ENCODE measurements around the gene ABCC1.

DNA sequence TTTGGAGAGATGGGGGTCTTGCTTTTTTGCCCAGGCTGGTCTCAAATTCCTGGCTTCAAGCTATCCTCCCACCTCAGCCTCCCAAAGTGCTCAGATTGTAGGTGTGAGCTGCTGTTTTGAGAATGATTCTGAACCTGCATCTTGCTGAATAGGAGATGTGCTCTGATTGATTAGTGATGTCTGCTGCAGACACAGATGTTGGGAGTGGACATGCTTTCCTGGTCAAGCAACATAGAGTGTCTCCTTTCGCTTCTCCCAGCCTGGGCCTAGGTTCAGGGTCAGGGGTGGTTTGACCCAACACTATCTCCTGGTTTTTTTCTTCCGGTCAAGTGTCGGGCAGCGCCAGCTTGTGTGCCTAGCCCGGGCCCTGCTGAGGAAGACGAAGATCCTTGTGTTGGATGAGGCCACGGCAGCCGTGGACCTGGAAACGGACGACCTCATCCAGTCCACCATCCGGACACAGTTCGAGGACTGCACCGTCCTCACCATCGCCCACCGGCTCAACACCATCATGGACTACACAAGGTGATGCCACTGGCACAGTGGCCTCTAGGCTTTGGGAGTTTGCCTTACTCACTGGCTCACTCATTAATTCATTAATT is 188.7 kb downstream of the ABCC1 start:
- TF ChIP-seq, protein P1, sequence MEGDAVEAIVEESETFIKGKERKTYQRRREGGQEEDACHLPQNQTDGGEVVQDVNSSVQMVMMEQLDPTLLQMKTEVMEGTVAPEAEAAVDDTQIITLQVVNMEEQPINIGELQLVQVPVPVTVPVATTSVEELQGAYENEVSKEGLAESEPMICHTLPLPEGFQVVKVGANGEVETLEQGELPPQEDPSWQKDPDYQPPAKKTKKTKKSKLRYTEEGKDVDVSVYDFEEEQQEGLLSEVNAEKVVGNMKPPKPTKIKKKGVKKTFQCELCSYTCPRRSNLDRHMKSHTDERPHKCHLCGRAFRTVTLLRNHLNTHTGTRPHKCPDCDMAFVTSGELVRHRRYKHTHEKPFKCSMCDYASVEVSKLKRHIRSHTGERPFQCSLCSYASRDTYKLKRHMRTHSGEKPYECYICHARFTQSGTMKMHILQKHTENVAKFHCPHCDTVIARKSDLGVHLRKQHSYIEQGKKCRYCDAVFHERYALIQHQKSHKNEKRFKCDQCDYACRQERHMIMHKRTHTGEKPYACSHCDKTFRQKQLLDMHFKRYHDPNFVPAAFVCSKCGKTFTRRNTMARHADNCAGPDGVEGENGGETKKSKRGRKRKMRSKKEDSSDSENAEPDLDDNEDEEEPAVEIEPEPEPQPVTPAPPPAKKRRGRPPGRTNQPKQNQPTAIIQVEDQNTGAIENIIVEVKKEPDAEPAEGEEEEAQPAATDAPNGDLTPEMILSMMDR (IDR thresholded peaks at IDR 0.05), result no peak
- TF ChIP-seq TEAD1 (CRISPR knock-in tag; IDR thresholded peaks at IDR 0.05) (no peak), ZNF121 (CRISPR knock-in tag; IDR thresholded peaks at IDR 0.05) (no peak), ELF4 (CRISPR knock-in tag; IDR thresholded peaks at IDR 0.05; ENCODE audit: low read depth) (no peak), NR2C2 (CRISPR knock-in tag; IDR thresholded peaks at IDR 0.05) (no peak), RORB (CRISPR knock-in tag; IDR thresholded peaks at IDR 0.05) (no peak), JUN (CRISPR knock-in tag; IDR thresholded peaks at IDR 0.05) (no peak)
- TF ChIP-seq, protein P2, sequence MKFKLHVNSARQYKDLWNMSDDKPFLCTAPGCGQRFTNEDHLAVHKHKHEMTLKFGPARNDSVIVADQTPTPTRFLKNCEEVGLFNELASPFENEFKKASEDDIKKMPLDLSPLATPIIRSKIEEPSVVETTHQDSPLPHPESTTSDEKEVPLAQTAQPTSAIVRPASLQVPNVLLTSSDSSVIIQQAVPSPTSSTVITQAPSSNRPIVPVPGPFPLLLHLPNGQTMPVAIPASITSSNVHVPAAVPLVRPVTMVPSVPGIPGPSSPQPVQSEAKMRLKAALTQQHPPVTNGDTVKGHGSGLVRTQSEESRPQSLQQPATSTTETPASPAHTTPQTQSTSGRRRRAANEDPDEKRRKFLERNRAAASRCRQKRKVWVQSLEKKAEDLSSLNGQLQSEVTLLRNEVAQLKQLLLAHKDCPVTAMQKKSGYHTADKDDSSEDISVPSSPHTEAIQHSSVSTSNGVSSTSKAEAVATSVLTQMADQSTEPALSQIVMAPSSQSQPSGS (CRISPR knock-in tag; IDR thresholded peaks at IDR 0.05; ENCODE audit: borderline replicate concordance, low read depth), result no peak
- TF ChIP-seq, protein P3, sequence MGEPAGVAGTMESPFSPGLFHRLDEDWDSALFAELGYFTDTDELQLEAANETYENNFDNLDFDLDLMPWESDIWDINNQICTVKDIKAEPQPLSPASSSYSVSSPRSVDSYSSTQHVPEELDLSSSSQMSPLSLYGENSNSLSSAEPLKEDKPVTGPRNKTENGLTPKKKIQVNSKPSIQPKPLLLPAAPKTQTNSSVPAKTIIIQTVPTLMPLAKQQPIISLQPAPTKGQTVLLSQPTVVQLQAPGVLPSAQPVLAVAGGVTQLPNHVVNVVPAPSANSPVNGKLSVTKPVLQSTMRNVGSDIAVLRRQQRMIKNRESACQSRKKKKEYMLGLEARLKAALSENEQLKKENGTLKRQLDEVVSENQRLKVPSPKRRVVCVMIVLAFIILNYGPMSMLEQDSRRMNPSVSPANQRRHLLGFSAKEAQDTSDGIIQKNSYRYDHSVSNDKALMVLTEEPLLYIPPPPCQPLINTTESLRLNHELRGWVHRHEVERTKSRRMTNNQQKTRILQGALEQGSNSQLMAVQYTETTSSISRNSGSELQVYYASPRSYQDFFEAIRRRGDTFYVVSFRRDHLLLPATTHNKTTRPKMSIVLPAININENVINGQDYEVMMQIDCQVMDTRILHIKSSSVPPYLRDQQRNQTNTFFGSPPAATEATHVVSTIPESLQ (CRISPR knock-in tag; IDR thresholded peaks at IDR 0.05), result no peak
- TF ChIP-seq, protein P4, sequence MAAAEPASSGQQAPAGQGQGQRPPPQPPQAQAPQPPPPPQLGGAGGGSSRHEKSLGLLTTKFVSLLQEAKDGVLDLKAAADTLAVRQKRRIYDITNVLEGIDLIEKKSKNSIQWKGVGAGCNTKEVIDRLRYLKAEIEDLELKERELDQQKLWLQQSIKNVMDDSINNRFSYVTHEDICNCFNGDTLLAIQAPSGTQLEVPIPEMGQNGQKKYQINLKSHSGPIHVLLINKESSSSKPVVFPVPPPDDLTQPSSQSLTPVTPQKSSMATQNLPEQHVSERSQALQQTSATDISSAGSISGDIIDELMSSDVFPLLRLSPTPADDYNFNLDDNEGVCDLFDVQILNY (CRISPR knock-in tag; IDR thresholded peaks at IDR 0.05), result no peak

Measured in WTC11 (cell line).